ENCODE measurements around the gene GNAZ. TPM values are rescaled to one million over a fixed set of nuclear protein-coding genes. Genes with fewer than 3 reads are reported as not detected.

The GNAZ gene
- total RNA-seq, 1 experiment from 2014 or later = 1.2 TPM

DNA sequence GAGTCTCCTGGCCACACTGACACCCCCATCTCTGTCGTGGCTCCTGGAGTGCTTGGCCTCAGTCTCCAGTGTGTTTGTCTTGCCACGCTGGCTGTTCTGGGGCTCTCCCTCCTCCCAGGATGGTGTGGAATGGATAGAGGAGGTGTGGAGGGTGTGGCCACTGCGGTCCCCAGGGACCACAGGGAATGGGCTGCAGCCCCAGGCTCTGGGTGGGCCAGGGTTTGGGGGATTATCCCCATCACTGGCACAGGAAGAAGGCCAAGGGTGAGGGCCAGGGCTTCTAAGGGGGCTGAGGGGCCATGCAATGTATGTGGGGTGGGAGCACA lies 8.1 kb downstream of the GNAZ start:
- Histone ChIP-seq H3K9me3 (ENCODE audit: insufficient read depth, low read depth) (no peaks in the 10 kb centered on the region), H4K20me1 (ENCODE audit: insufficient read depth) (no peaks in the 10 kb centered on the region), H3K4me3 (no peak overlapping the region), H3K79me2 (ENCODE audit: low read depth) (no peaks in the 10 kb centered on the region), H3K4me2 (no peak overlapping the region), H3K4me1 (replicated peaks; ENCODE audit: insufficient read depth) (no peaks in the 10 kb centered on the region), H3K27ac (no peak overlapping the region), H2AFZ (no peak overlapping the region), H3K9me2 (ENCODE audit: insufficient read depth) (no peaks in the 10 kb centered on the region), H3F3A (ENCODE audit: insufficient read depth, low read depth) (no peaks in the 10 kb centered on the region), H3K27me3 (ENCODE audit: insufficient read depth, low read depth) (peaks cover 4% of the 10 kb centered on the region; the same call in 1 of the 2 replicates), H3K36me3 (ENCODE audit: low read depth) (no peaks in the 10 kb centered on the region)
- TF ChIP-seq, protein P1, sequence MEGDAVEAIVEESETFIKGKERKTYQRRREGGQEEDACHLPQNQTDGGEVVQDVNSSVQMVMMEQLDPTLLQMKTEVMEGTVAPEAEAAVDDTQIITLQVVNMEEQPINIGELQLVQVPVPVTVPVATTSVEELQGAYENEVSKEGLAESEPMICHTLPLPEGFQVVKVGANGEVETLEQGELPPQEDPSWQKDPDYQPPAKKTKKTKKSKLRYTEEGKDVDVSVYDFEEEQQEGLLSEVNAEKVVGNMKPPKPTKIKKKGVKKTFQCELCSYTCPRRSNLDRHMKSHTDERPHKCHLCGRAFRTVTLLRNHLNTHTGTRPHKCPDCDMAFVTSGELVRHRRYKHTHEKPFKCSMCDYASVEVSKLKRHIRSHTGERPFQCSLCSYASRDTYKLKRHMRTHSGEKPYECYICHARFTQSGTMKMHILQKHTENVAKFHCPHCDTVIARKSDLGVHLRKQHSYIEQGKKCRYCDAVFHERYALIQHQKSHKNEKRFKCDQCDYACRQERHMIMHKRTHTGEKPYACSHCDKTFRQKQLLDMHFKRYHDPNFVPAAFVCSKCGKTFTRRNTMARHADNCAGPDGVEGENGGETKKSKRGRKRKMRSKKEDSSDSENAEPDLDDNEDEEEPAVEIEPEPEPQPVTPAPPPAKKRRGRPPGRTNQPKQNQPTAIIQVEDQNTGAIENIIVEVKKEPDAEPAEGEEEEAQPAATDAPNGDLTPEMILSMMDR (conservative IDR thresholded peaks at IDR 0.05) = no peak
- no peak for TF ChIP-seq EZH2 (IDR thresholded peaks at IDR 0.05; ENCODE audit: low read depth)
- no TSS peak for BruUV-seq (replicated peaks)
- ChIA-PET CTCF (no interaction called here), POLR2A (ENCODE audit: unreplicated experiment) (no interaction called here)
- no peak for DNase-seq
- intact Hi-C loops (cut with micrococcal nuclease; ENCODE audit: unreplicated experiment) = no loop called here

DNA sequence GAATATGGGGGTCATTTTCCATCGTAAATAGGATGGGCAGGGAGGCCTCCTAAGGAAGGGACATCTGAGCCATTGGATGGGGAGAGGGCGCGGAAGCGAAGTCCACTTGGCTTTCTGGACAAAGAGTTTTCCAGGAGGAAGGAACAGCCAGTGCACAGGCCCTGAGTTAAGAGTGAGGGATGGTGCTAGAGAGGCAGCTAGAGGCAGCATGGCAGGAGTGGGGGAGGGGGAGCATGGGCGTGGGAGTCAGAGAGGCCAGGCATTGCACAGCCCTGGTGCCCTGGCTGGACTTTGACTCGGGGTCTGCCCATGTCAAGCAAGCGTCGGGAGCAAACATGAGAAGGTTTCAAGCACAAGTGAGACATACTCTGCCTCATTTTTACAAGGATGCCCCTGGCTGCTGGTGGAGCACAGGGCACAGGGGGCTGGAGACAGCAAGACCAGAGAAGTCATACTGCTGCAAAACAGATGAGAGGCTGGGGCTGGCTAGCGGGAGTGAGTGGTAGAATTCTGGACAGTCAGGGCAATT lies 9.0 kb downstream of the GNAZ start:
- no peaks in the 10 kb centered on the region for H3K79me2 ChIP-seq (ENCODE audit: low read depth)
- H4K20me1 ChIP-seq (ENCODE audit: insufficient read depth) = no peaks in the 10 kb centered on the region
- ChIA-PET POLR2A (ENCODE audit: unreplicated experiment) (no interaction called here), CTCF (no interaction called here)
- BruUV-seq (replicated peaks) = no TSS peak
- no peaks in the 10 kb centered on the region for H3K9me2 ChIP-seq (ENCODE audit: insufficient read depth)
- intact Hi-C loops (cut with micrococcal nuclease; ENCODE audit: unreplicated experiment) = no loop called here
- no peak overlapping the region for H3K4me2 ChIP-seq
- no peak for DNase-seq
- H3K27me3 ChIP-seq (ENCODE audit: insufficient read depth, low read depth) = peaks cover 4% of the 10 kb centered on the region; the same call in 1 of the 2 replicates
- H3K36me3 ChIP-seq (ENCODE audit: low read depth) = no peaks in the 10 kb centered on the region
- no peaks in the 10 kb centered on the region for H3K9me3 ChIP-seq (ENCODE audit: insufficient read depth, low read depth)
- no peaks in the 10 kb centered on the region for H3K4me1 ChIP-seq (replicated peaks; ENCODE audit: insufficient read depth)
- TF ChIP-seq, protein P1 (conservative IDR thresholded peaks at IDR 0.05) = no peak
- TF ChIP-seq EZH2 (IDR thresholded peaks at IDR 0.05; ENCODE audit: low read depth) = no peak
- no peaks in the 10 kb centered on the region for H3F3A ChIP-seq (ENCODE audit: insufficient read depth, low read depth)
- no peak overlapping the region for H2AFZ ChIP-seq
- H3K4me3 ChIP-seq = no peak overlapping the region
- no peak overlapping the region for H3K27ac ChIP-seq

GRCh38 chr22:23079814-23080521 lies 9.6 kb downstream of the GNAZ start:
- no peak overlapping the region for H3K4me2 ChIP-seq
- ChIA-PET CTCF (no interaction called here), POLR2A (ENCODE audit: unreplicated experiment) (no interaction called here)
- H3K4me3 ChIP-seq = no peak overlapping the region
- no peak overlapping the region for H2AFZ ChIP-seq
- H4K20me1 ChIP-seq (ENCODE audit: insufficient read depth) = no peaks in the 10 kb centered on the region
- TF ChIP-seq, protein P1 (conservative IDR thresholded peaks at IDR 0.05) = no peak
- no peak for TF ChIP-seq EZH2 (IDR thresholded peaks at IDR 0.05; ENCODE audit: low read depth)
- DNase-seq = no peak
- H3K27ac ChIP-seq = no peak overlapping the region
- no peaks in the 10 kb centered on the region for H3K79me2 ChIP-seq (ENCODE audit: low read depth)
- H3K4me1 ChIP-seq (replicated peaks; ENCODE audit: insufficient read depth) = no peaks in the 10 kb centered on the region
- H3K9me3 ChIP-seq (ENCODE audit: insufficient read depth, low read depth) = no peaks in the 10 kb centered on the region
- H3F3A ChIP-seq (ENCODE audit: insufficient read depth, low read depth) = no peaks in the 10 kb centered on the region
- peaks cover 4% of the 10 kb centered on the region; the same call in 1 of the 2 replicates for H3K27me3 ChIP-seq (ENCODE audit: insufficient read depth, low read depth)
- intact Hi-C loops (cut with micrococcal nuclease; ENCODE audit: unreplicated experiment) = no loop called here
- no TSS peak for BruUV-seq (replicated peaks)
- no peaks in the 10 kb centered on the region for H3K9me2 ChIP-seq (ENCODE audit: insufficient read depth)
- no peaks in the 10 kb centered on the region for H3K36me3 ChIP-seq (ENCODE audit: low read depth)
